ENCODE data around the gene RAPGEF3.

RAPGEF3 gene

DNA sequence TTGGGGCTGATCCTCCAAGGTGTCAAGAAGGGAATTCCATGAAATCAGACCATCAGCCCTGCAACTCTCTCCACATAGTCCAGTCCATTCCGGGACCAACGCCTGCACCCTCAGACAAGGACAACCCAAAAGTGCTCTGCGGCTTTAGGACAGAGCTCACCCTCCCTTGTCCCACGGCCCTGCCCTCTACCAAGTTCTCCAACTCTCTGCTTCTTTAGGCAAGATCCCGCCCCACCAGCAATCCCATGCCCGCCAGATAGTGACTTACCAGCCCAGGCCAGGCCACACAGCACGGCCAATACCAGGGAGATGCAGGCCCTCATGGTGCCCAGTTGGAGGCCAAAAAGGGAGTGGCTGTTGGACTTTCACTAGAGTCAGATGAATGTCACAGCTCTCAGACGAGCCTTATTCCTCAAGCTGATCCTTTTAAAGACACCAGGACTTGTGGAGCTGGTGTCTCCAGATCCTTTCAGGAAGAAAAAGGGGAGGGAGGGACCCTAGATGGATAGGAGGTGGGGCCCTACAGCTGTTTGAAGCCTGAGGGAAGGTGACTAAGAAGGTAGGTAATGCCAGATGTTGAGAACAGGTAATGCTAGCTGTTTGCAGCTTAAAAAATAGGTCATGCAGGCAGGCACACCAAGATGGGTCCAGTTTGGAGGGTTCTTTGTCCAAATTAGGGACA is 33.4 kb downstream of the RAPGEF3 start, which contains the start of gene ENDOU:
TSS of gene ENDOU (minus strand) at position 400 of the 682 bp plus-strand sequence. CDS start at position 323, 77 bp downstream.
- DNase-seq (ENCODE audit: low read depth, low spot score), result no peak
- no peak within 1 kb of the TSS for H3K9ac ChIP-seq (ENCODE audit: insufficient read length)
- peak within 1 kb of the TSS; percentile 36 for H3K4me3 ChIP-seq
- TF ChIP-seq EZH2 (IDR thresholded peaks at IDR 0.05) (no peak), POLR2AphosphoS5 (IDR thresholded peaks at IDR 0.05; ENCODE audit: borderline replicate concordance, low read depth, low read length) (no peak), FOXP2 (optimal IDR thresholded peaks at IDR 0.05; ENCODE audit: control extremely low read depth, extremely low read length, insufficient read depth) (no peak)
- H3K9me3 ChIP-seq (ENCODE audit: low read depth, low read length), result no peaks in the 10 kb centered on the region
- peak within 1 kb of the TSS; percentile 65 for H3K27ac ChIP-seq
- H3K36me3 ChIP-seq (ENCODE audit: insufficient read depth, low read length), result no peaks in the 10 kb centered on the region

DNA sequence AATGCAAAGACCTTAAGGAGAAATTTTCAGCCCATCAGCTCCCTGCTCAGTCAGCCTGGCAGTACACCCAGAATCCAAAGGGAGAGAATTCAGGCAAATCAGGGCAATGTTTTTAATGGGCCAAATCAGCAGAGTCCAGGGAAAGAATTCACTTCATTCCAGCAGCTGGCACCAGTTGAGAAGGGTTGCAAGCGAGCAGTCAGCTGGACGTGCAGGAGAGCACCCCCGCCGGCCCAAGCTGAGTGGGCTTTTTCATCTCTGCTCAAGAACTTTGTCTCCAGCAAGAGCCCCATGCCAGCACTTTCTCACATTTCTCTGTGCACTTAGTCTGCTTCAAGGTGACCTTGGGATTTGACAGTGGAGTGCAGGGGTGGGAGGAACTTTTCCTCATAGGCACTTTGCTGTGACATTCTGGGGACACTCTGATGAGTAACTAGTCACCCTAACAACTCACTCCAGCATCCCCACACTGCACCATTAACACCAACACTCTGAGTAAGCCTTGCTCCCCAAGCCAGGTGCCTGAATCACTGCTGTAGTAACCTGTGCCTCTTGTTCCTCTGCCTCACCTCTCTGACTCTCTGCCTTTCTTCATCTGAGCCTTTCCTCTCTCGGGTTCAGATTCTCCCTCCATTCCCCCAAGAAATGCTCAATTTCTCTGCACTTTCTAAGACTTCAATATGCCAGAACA is 35.6 kb downstream of the RAPGEF3 start:
- H3K36me3 ChIP-seq (ENCODE audit: insufficient read depth, low read length), result no peaks in the 10 kb centered on the region
- no peak overlapping the region for H3K27ac ChIP-seq
- no peak overlapping the region for H3K9ac ChIP-seq (ENCODE audit: insufficient read length)
- H3K9me3 ChIP-seq (ENCODE audit: low read depth, low read length), result no peaks in the 10 kb centered on the region
- no peak for DNase-seq (ENCODE audit: low read depth, low spot score)
- no peak for TF ChIP-seq POLR2AphosphoS5 (IDR thresholded peaks at IDR 0.05; ENCODE audit: borderline replicate concordance, low read depth, low read length)
- no peak for TF ChIP-seq EZH2 (IDR thresholded peaks at IDR 0.05)
- TF ChIP-seq FOXP2 (optimal IDR thresholded peaks at IDR 0.05; ENCODE audit: control extremely low read depth, extremely low read length, insufficient read depth), result no peak
- no peak overlapping the region for H3K4me3 ChIP-seq

DNA sequence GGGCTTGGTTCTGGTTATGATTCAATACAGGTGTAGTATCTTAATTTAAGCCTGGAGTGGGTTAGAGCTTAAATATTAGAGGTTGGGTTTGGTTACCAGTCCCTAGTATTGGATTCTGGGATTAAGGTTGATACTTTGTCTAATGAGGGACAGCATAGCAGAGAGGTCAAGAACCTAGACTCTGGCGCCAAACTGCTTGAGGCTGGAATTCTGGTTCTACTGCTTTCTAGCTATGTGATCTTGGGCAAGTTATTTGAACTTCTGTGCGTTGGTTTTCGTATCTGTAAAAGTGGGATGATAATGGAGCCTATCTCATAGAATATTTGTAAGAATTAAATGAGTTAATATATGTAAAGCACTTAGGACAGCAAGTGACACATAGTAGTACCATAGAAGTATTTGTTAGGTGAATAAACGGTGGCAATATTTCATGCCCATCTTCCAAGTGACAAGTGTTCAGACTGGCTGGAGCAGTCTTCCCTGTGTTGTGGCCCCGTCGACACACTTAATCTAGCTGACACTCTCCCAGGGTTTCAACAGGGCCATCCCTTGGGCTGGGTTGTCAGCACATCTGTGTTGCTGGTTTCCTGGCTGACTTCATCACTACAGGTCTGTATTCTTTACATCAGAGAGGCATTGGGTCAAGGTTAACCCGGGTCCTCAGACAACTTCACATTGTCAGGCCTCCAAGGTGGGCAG is 36.4 kb downstream of the RAPGEF3 start:
- H3K27ac ChIP-seq, result no peak overlapping the region
- no peak for TF ChIP-seq POLR2AphosphoS5 (IDR thresholded peaks at IDR 0.05; ENCODE audit: borderline replicate concordance, low read depth, low read length)
- no peak for TF ChIP-seq EZH2 (IDR thresholded peaks at IDR 0.05)
- TF ChIP-seq FOXP2 (optimal IDR thresholded peaks at IDR 0.05; ENCODE audit: control extremely low read depth, extremely low read length, insufficient read depth), result no peak
- H3K36me3 ChIP-seq (ENCODE audit: insufficient read depth, low read length), result no peaks in the 10 kb centered on the region

DNA sequence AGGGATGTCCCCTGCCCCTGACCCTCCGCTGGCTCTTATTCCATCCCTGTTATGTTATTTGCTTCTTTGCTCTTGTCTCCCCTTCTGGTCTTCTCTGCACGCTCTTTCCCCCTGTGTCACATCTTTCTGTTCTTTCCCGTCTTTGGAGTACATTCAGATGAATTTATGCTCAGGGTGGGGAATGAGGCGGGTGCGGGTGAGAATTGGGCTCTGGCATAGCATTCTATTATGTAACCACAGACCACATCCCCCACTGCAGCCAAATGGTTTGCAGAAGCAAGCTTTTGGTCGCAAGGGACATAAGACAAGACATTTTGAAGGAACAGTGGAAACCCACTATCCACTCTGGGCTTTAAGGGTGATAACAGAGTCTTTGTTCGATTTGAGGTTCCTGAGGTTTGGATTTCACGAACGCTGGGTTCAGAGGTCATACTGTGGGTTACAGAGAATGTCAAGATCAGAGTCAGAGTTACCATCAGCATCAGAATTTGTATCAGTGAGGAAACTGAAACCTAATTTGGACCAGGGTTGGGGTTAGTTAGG is 37.2 kb downstream of the RAPGEF3 start:
- no peak overlapping the region for H3K27ac ChIP-seq
- H3K9ac ChIP-seq (ENCODE audit: insufficient read length), result no peak overlapping the region
- DNase-seq (ENCODE audit: low read depth, low spot score), result no peak
- H3K4me3 ChIP-seq, result no peak overlapping the region
- no peaks in the 10 kb centered on the region for H3K36me3 ChIP-seq (ENCODE audit: insufficient read depth, low read length)
- no peaks in the 10 kb centered on the region for H3K9me3 ChIP-seq (ENCODE audit: low read depth, low read length)
- no peak for TF ChIP-seq EZH2 (IDR thresholded peaks at IDR 0.05)
- TF ChIP-seq POLR2AphosphoS5 (IDR thresholded peaks at IDR 0.05; ENCODE audit: borderline replicate concordance, low read depth, low read length), result no peak
- no peak for TF ChIP-seq FOXP2 (optimal IDR thresholded peaks at IDR 0.05; ENCODE audit: control extremely low read depth, extremely low read length, insufficient read depth)

More for the DNA sequence above, 36.4 kb downstream of the RAPGEF3 start:
- Histone ChIP-seq H3K9ac (ENCODE audit: insufficient read length) (no peak overlapping the region), H3K4me3 (no peak overlapping the region), H3K9me3 (ENCODE audit: low read depth, low read length) (no peaks in the 10 kb centered on the region)
- DNase-seq (ENCODE audit: low read depth, low spot score), result no peak

DNA sequence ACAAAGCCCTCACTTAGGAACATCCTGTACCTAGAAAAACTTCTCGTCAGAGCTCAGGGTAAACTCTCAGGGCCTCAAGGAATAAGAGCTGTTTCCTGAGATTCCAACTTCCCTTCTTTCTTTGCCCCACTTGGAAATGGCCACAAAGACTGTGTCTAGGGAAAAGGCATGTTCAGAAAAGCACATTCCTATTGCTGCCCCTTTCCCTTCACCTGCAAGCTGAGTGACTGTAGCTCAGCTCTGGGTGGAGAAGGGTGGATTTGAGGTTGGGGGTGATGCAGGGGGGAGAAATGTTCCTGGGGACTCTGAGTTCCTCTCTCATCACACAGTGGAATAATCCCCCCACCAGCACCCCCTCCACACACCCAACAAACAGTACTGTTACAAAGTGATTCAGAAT is 40.1 kb downstream of the RAPGEF3 start:
- H3K9me3 ChIP-seq (ENCODE audit: low read depth, low read length), result no peaks in the 10 kb centered on the region
- H3K9ac ChIP-seq (ENCODE audit: insufficient read length), result no peak overlapping the region
- no peak overlapping the region for H3K27ac ChIP-seq
- H3K36me3 ChIP-seq (ENCODE audit: insufficient read depth, low read length), result no peaks in the 10 kb centered on the region
- TF ChIP-seq EZH2 (IDR thresholded peaks at IDR 0.05) (no peak), FOXP2 (optimal IDR thresholded peaks at IDR 0.05; ENCODE audit: control extremely low read depth, extremely low read length, insufficient read depth) (no peak), POLR2AphosphoS5 (IDR thresholded peaks at IDR 0.05; ENCODE audit: borderline replicate concordance, low read depth, low read length) (no peak)
- no peak overlapping the region for H3K4me3 ChIP-seq
- no peak for DNase-seq (ENCODE audit: low read depth, low spot score)

DNA sequence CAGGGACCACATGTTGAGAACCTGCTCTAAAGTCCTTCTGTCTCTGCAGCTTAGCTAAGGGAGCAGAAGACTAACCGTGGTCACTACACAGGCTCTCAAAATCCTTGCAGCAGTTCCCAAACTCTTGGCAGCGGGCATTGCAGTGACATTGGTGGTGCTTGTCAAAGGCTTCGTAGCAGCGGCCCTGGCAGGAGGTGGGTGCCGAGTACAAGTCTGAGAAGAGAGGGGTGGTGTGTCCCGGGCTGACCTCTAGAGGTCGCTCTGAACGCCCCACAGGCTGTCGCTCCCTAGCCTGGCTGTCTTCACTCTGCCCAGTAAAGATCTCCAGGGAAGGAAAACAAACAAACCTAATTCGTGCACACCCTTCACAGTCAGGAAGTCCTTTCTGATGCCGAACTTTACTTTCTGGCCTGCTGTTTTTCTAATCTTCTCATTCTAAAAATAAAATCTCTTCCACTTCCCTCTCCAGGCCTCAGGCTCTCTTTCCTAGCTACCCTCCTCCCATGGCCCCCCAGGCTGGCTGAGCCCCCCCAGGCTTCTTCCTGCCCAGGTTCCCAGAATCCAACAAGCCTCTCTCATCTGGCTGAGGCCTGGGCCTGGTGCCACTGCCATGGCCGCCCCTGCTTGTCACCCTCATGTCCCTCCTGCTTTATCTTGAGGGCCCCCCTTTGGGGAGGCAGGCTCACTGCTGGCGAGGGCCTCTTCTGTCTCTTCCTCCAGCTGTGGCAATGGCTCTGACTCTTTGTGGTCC is 41.1 kb downstream of the RAPGEF3 start:
- H3K9me3 ChIP-seq (ENCODE audit: low read depth, low read length), result no peaks in the 10 kb centered on the region
- DNase-seq (ENCODE audit: low read depth, low spot score), result no peak
- no peaks in the 10 kb centered on the region for H3K36me3 ChIP-seq (ENCODE audit: insufficient read depth, low read length)
- no peak overlapping the region for H3K4me3 ChIP-seq
- no peak overlapping the region for H3K27ac ChIP-seq
- H3K9ac ChIP-seq (ENCODE audit: insufficient read length), result no peak overlapping the region
- TF ChIP-seq POLR2AphosphoS5 (IDR thresholded peaks at IDR 0.05; ENCODE audit: borderline replicate concordance, low read depth, low read length) (no peak), FOXP2 (optimal IDR thresholded peaks at IDR 0.05; ENCODE audit: control extremely low read depth, extremely low read length, insufficient read depth) (peak; percentile 14)

DNA sequence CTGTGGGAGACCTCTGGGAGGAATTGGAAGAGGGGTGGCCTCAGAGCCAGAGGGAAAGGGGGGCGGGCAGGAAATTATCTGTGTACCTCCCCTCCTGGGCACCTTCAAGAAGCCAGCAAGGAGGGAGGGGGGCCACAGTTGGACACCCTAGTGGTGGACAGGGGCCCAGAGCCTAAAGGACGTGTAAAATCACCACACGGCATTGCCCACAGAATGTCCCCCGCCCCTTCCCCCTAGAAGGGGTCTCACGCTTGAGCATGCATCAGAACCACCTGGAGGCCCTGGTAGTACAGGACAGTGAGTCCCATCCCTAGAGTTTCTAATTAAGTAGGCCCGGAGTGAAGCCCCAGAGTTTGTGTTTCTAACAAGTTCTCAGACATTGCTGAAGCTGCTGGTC is 41.6 kb downstream of the RAPGEF3 start:
- Histone ChIP-seq H3K9ac (ENCODE audit: insufficient read length) (no peak overlapping the region), H3K36me3 (ENCODE audit: insufficient read depth, low read length) (no peaks in the 10 kb centered on the region), H3K4me3 (no peak overlapping the region), H3K27ac (no peak overlapping the region), H3K9me3 (ENCODE audit: low read depth, low read length) (no peaks in the 10 kb centered on the region)
- DNase-seq (ENCODE audit: low read depth, low spot score), result no peak
- TF ChIP-seq POLR2AphosphoS5 (IDR thresholded peaks at IDR 0.05; ENCODE audit: borderline replicate concordance, low read depth, low read length), result no peak
- TF ChIP-seq EZH2 (IDR thresholded peaks at IDR 0.05), result no peak
- TF ChIP-seq FOXP2 (optimal IDR thresholded peaks at IDR 0.05; ENCODE audit: control extremely low read depth, extremely low read length, insufficient read depth), result no peak

All from SK-N-MC (cell line).